HFF-Myc (cell line): ENCODE measurements around the gene GK.

Experiments used
- DNase-seq: peaks from one replicate; pipeline ENCODE4 v3.0.0-alpha.2; 2011; ENCODE audit warnings: low read depth; ENCODE audit errors: extremely low read depth
- H3K4me3 ChIP-seq: replicated peaks from 2 replicates; pipeline ENCODE4 v1.5.1; 2011; ENCODE audit warnings: low read depth, mild to moderate bottlenecking, control low read depth, low read length
- TF ChIP-seq, protein P1 (sequence below): IDR thresholded peaks from 2 replicates; pipeline ENCODE4 v1.5.1; 2012; ENCODE audit warnings: mild to moderate bottlenecking, low read depth, low read length, control low read depth; ENCODE audit errors: missing control alignments

Gene GK

DNA sequence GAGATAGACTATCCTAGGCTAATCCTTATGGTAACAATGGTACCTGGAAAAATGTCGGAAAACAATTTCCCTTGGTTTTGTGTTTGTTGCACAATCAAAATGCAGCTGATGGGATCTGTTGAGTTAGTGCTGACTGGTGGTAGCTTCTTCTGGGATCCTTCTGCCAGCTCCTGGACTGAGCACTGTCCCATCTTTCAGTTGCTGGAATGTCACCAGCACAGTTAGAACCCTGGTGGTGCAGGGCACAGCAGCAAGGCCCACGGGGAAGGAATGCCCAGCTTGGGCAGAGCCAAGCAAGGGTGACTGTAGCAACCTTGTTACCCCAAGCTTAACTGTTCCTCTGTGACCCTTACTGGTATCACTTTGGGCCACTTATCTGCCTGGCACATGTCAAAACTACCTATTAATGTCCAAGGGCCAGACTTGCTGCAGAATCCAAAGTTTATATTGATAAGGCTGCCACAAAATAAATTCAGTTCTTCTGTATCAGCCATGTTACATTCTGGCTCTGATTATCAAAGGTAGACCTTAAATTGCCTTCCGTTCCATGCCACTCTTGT is 53.1 kb downstream of the GK start:
- no peak overlapping the region for H3K4me3 ChIP-seq
- no peak for DNase-seq
- TF ChIP-seq, protein P1, sequence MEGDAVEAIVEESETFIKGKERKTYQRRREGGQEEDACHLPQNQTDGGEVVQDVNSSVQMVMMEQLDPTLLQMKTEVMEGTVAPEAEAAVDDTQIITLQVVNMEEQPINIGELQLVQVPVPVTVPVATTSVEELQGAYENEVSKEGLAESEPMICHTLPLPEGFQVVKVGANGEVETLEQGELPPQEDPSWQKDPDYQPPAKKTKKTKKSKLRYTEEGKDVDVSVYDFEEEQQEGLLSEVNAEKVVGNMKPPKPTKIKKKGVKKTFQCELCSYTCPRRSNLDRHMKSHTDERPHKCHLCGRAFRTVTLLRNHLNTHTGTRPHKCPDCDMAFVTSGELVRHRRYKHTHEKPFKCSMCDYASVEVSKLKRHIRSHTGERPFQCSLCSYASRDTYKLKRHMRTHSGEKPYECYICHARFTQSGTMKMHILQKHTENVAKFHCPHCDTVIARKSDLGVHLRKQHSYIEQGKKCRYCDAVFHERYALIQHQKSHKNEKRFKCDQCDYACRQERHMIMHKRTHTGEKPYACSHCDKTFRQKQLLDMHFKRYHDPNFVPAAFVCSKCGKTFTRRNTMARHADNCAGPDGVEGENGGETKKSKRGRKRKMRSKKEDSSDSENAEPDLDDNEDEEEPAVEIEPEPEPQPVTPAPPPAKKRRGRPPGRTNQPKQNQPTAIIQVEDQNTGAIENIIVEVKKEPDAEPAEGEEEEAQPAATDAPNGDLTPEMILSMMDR: no peak

DNA sequence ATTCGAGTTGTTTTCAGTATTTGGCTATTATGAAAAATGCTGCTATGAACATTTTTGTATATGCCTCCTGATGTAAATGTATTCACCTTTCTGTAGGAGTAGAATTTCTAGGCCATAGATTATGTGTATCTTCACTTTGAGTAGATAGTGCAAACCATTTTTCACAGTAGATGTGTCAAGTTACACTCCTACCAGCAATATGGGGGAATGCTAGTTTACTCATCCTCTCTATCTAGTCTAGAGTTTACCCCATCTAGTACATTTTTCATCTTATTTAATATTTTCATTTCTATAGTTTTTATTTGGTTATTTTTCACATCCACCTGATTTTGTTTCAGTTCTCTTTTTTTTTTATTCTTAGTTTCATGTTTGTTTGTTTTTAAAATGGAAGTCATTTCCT is 59.0 kb downstream of the GK start:
- H3K4me3 ChIP-seq: no peak overlapping the region

DNA sequence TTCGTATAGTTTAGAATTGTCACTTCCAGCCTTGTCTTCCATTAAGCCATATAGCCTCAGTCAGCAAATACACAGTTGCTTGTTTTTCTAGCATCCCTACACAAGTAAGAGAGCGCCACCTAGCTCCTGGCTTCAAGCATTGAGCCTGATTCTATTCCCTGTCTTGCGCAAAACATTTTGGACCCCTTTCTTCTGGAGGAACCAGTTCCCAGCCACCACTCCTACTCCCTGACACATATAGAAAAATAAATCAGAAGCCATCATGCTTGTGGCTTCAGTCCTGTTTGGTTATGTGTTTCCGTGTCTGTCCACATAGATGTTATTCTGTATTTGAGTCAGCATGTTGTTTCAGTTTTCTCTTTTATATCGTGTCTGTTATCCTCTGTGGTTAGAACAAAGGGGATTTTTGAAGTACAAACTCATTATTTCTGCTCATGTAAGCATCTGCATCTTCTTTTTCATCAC is 59.9 kb downstream of the GK start:
- H3K4me3 ChIP-seq: no peak overlapping the region
- TF ChIP-seq, protein P1: peak; percentile 65
- peak; percentile 15 for DNase-seq

More for the DNA sequence above, 59.0 kb downstream of the GK start:
- TF ChIP-seq, protein P1: no peak
- no peak for DNase-seq

DNA sequence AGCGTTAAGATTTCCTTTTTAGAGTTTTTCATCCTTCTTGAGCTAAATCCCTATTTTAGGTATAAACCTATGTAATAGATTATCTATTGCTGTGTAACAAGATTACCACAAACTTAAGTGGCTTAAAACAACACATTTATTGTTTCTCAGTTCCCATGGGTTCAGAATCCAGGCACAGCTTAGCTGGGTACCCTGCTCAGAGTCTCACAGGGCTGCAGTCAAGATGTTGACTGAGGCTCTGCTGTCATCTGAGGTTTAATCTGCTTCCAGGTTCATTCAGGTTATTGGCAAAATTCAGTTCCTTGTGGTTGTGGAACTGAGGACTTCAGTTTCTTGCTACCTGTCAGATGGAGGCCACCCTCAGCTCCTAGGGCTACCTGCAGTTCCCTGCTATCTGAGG is 60.9 kb downstream of the GK start:
- no peak overlapping the region for H3K4me3 ChIP-seq
- no peak for DNase-seq
- TF ChIP-seq, protein P1: no peak

DNA sequence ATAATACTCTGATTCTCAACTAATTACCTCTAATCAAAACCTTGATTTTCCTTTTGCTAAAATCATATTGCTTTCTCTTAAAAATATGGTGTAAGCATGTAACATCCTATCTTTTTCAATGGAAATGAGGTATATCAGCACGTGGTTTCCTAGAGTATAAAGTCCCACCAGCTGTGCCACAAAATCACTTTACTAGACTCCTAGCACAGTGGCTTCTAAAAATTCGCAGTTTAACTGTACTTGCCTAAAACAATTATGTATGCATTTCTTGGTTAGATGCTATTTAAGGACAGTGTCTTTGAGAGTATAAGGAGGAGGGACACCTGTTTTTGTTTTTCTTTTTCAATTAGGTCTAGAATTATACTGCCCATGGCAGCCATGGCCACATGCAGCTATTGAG is 62.8 kb downstream of the GK start:
- no peak for DNase-seq
- no peak overlapping the region for H3K4me3 ChIP-seq
- TF ChIP-seq, protein P1: no peak

DNA sequence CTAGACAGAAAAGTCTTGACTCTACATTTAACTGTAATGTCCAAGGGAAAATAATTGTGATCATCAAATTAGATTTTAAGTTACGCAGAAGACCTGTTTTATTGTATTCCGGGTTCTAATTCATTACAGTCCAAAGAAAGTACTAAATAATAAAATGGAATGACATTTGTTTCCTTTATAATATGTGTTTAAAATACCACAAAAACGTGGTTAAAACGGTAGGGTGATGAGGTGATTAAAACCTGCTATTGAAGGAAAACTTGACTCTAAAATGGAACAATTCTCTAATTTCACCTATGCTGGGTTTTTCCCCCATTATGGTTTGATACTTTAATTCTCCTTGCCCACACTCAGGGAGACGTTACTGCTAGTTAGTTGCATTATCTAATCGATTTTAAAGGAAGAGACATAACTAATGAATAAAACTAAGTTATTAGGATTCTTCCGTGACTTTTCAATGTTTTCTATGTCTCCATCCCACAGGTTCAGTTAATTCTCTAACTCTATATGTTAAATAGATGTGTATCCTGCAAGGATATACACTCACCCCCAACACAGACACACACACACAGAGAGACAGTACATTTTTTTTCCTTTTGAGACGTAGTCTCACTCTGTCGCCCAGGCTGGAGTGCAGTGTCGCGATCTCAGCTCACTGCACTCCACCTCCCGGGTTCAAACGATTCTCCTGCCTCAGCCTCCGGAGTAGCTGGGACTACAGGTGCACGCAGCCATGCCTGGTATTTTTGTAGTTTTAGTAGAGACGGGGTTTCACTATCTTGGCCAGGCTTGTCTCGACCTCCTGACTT is 80.8 kb downstream of the GK start:
- H3K4me3 ChIP-seq: no peak overlapping the region
- TF ChIP-seq, protein P1: no peak
- no peak for DNase-seq
